Measurements from ENCODE around the gene RBX1. TPM values are rescaled to one million over a fixed set of nuclear protein-coding genes. Genes with fewer than 3 reads are reported as not detected.

RBX1 gene
- total RNA-seq, 1 donor from 2014 or later, result 69.7 TPM

DNA sequence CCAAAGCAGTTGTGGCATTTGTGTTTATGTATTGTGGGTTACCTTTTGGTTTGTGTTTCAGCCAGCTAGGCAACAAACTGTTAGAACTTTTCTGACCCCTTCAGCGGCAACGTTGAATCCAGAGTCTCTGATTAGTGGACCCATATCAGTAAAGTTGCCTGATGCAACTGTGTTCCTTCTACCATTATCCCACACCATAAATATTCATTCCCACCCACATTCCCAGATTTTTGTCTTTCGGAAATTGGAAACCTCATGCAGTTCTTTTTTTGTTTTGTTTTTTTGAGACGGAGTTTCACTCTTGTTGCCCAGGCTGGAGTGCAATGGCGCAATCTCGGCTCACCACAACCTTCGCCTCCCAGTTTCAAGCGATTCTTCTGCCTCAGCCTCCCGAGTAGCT, 30.7 kb upstream of the RBX1 start:
- DNase-seq, result no peak
- no peaks in the 10 kb centered on the region for H3K27me3 ChIP-seq (ENCODE audit: low read depth)
- H3K4me1 ChIP-seq, result peaks cover 4% of the 10 kb centered on the region
- H3K9me3 ChIP-seq (replicated peaks), result no peaks in the 10 kb centered on the region
- intact Hi-C loops (cut with micrococcal nuclease), result no loop called here
- peaks cover 82% of the 10 kb centered on the region for H3K36me3 ChIP-seq
- TF ChIP-seq, protein P1, sequence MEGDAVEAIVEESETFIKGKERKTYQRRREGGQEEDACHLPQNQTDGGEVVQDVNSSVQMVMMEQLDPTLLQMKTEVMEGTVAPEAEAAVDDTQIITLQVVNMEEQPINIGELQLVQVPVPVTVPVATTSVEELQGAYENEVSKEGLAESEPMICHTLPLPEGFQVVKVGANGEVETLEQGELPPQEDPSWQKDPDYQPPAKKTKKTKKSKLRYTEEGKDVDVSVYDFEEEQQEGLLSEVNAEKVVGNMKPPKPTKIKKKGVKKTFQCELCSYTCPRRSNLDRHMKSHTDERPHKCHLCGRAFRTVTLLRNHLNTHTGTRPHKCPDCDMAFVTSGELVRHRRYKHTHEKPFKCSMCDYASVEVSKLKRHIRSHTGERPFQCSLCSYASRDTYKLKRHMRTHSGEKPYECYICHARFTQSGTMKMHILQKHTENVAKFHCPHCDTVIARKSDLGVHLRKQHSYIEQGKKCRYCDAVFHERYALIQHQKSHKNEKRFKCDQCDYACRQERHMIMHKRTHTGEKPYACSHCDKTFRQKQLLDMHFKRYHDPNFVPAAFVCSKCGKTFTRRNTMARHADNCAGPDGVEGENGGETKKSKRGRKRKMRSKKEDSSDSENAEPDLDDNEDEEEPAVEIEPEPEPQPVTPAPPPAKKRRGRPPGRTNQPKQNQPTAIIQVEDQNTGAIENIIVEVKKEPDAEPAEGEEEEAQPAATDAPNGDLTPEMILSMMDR (IDR thresholded peaks at IDR 0.05; ENCODE audit: borderline replicate concordance), result no peak
- H3K4me3 ChIP-seq, result no peak overlapping the region
- no peak overlapping the region for H3K27ac ChIP-seq (replicated peaks)

DNA sequence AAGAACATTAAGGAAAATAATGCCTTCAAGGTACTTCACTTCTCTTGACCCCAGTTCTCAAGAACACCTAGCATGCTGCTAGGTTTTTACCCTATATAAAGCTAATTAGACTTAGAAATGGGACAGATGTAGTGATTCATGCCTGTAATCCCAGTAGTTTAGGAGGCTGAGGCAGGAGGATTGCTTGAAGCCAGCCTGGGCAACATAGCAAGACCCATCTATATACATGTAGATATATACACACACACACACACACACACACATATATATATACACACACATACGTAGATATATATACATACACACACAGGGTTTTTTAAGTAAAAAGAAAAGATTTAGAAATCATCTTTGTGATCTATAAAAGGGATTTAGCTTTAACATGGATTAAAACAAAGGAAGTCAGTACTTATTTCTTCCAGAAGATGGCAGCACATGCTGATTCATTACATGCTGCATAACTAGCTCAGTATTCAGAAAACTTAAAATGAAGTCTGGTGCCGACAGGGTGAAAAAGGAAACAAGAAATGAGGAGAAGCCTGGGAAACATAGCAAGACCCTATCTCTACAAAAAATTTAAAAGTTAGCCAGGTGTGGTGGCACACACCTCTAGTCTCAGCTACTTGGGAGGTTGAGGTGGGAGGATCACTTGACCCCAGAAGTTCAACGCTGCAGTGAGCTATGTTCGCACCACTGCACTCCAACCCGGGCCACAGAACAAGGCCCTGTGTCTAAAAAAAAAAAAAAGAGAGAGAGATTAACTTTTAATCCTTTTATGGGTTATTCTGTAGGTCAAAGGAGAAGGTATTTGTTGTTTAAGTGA, 28.5 kb upstream of the RBX1 start:
- TF ChIP-seq, protein P1 (IDR thresholded peaks at IDR 0.05; ENCODE audit: borderline replicate concordance), result peak; percentile 85
- no peaks in the 10 kb centered on the region for H3K27me3 ChIP-seq (ENCODE audit: low read depth)
- no peak overlapping the region for H3K4me3 ChIP-seq
- peaks cover 82% of the 10 kb centered on the region for H3K36me3 ChIP-seq
- no peaks in the 10 kb centered on the region for H3K9me3 ChIP-seq (replicated peaks)
- H3K27ac ChIP-seq (replicated peaks), result no peak overlapping the region
- no peak for DNase-seq
- intact Hi-C loops (cut with micrococcal nuclease), result no loop called here
- H3K4me1 ChIP-seq, result peaks cover 4% of the 10 kb centered on the region

DNA sequence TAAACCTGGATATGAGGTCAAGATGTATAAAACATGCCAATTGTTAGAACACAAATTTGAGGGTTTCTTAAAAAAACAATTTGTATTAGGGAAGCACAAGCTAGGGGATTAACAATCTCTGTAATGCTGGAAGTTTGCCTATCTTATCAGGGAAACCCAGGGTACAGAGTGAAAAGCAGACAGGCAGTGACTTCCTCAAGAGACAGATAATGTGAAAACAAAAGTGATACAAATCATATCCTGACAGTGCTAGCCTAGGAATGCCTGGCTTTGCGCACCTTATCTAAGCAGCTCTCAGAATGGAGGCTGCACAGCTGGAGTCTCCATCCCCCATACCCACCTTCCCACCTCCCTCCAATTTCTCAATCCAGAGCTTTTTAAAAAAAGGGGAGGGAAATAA, 22.5 kb upstream of the RBX1 start:
- no peak for DNase-seq
- TF ChIP-seq, protein P1 (IDR thresholded peaks at IDR 0.05; ENCODE audit: borderline replicate concordance), result no peak
- Histone ChIP-seq H3K9me3 (replicated peaks) (no peaks in the 10 kb centered on the region), H3K36me3 (peaks cover 87% of the 10 kb centered on the region), H3K4me1 (no peaks in the 10 kb centered on the region), H3K4me3 (no peak overlapping the region), H3K27ac (replicated peaks) (no peak overlapping the region), H3K27me3 (ENCODE audit: low read depth) (no peaks in the 10 kb centered on the region)
- intact Hi-C loops (cut with micrococcal nuclease), result no loop called here

DNA sequence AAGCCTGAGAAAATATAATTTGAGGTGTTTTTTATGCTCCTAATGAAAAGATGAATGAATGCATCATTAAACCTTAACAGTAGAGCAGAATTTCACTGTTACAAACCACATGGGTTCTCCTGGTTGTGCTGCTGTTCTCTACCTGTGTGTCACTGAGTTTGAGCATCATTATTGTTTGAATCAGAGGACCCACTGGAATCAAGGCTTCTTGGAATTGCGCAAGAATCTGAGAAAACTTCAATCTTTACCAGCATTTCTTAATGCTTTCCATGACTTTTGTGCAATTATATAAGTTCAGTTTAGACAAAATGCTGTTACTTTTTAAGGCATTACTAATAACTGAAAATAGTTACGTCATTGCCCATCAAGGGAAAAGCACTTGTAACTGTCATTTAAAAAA, 18.8 kb upstream of the RBX1 start:
- no peak for DNase-seq
- intact Hi-C loops (cut with micrococcal nuclease), result no loop called here
- peaks cover 58% of the 10 kb centered on the region for H3K36me3 ChIP-seq

DNA sequence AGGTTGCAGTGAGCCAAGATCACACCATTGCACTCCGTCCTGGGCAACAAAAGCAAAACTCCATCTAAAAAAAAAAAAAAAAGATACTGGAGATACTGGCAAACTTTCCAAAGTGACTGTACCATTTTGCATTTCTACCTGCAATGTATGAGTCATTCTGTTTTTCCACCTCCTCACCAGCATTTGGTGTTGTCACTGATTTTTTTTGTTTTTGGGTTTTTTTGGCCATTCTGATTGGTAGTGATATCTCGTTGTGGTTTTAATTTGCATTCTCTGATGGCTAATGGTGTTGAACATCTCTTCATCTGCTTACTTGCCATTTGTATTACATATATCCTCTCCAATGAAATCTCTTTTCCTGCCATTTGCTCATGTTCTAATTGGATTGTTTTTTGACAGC, 12.0 kb upstream of the RBX1 start:
- TF ChIP-seq, protein P1 (IDR thresholded peaks at IDR 0.05; ENCODE audit: borderline replicate concordance), result no peak
- peaks cover 3% of the 10 kb centered on the region for H3K36me3 ChIP-seq
- no peak overlapping the region for H3K27ac ChIP-seq (replicated peaks)
- no peaks in the 10 kb centered on the region for H3K4me1 ChIP-seq
- no peak overlapping the region for H3K4me3 ChIP-seq
- no peaks in the 10 kb centered on the region for H3K27me3 ChIP-seq (ENCODE audit: low read depth)
- intact Hi-C loops (cut with micrococcal nuclease), result no loop called here
- DNase-seq, result no peak
- no peaks in the 10 kb centered on the region for H3K9me3 ChIP-seq (replicated peaks)

More for the DNA sequence above, 18.8 kb upstream of the RBX1 start:
- no peaks in the 10 kb centered on the region for H3K4me1 ChIP-seq
- H3K4me3 ChIP-seq, result no peak overlapping the region
- no peak overlapping the region for H3K27ac ChIP-seq (replicated peaks)
- no peaks in the 10 kb centered on the region for H3K27me3 ChIP-seq (ENCODE audit: low read depth)
- H3K9me3 ChIP-seq (replicated peaks), result no peaks in the 10 kb centered on the region
- TF ChIP-seq, protein P1 (IDR thresholded peaks at IDR 0.05; ENCODE audit: borderline replicate concordance), result no peak
